ENCODE data around the gene CFAP54.

The CFAP54 gene

GRCh38 chr12:96902076-96902475 lies 412.7 kb downstream of the CFAP54 start:
- DNase-seq = no peak

- no peak for DNase-seq
Observed at GRCh38 chr12:96906498-96906848, 417.1 kb downstream of the CFAP54 start.

- DNase-seq = peak; percentile 79
Observed at GRCh38 chr12:96906849-96907670, 417.7 kb downstream of the CFAP54 start, which contains the start of gene NEDD1. Gene NEDD1 (plus strand): TSS chr12:96907257. CDS start chr12:96909760, 2,503 bp downstream.

GRCh38 chr12:96907671-96908422 lies 418.5 kb downstream of the CFAP54 start:
- DNase-seq = peak; percentile 5

- DNase-seq = no peak
Observed at GRCh38 chr12:96908423-96908675, 419.0 kb downstream of the CFAP54 start.

GRCh38 chr12:96912261-96912660 lies 422.9 kb downstream of the CFAP54 start:
- no peak for DNase-seq

DNA sequence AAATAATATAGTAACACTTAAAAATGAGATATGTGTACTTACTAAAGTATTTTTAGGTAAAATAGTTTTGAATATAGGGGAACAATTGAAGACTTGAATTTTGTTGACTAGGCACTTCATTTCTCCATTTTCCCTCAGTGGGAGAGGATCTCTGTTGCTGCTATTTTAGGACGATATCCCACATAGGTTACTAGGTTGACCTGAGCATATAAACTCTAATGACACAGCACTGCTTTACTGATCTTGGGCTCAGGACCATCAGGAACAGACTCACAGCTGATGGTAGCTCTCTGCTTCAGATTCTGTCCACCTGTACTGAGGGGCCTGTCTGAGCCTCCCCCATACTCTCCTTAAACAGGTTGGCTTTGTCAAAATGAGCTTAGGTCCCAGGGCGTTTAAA lies 423.6 kb downstream of the CFAP54 start:
- DNase-seq = no peak

- no peak for DNase-seq
Observed at GRCh38 chr12:96919510-96920210, 430.3 kb downstream of the CFAP54 start.

All from activated gamma-delta T cell treated with Interleukin-2 at 50 U/mL for 16 hours (primary cell).